ENCODE measurements around the gene PDYN.
A peak's percentile ranks its signal among the peaks of the same experiment; 100 is the strongest.

The PDYN gene

DNA sequence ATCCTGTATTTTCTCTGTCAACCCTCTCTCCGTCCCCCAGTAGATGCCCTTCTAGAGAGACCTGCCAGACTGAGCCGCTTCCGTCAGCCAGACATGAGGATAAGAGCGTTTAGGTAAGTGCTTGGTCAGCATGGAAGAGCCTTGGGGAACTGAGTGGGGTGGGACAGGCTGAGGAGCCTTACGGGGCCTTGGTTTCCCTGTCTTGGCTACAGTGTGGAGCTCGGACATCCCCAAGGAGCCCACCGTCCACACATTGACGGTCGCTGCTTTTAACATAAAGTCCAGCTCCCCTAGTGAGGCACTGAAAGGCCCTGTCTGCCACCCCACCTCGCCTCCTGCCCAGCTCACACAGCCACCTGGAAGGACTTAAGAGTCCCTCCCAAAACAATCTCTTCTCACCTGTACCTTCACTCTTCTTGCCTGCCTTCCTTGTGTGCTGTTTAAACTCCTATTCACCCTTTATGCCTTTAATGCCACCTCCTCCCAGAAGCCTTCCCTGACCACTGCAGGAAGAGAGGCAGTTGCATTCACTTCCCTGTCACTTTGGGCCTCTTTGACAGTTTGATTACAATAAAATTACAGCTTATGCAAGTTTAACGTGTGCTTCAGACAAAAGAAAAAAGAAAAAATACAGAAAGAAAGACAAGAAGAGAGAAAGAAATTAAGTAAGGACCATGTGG is 42.3 kb downstream of the PDYN start:
- DNase-seq (ENCODE audit: low spot score) = no peak

DNA sequence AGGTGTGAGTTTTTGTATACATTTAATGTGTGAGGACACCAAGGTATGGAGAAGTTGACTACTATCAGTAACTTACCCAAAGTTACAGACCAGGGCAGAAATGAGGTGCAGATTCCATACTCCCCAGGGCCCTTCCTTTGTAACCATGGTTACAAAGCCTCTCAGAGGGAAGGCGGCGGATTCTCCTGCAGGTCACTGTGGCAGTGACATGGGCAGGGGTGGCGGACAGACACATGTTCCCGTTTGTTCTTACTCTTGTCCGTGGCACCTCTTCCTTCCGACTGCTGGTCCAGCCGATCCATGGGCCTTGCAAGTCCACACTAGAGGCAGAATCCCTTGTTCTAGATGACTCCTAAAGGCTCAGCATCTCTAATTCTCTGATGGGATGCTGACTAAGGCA is 43.0 kb downstream of the PDYN start:
- DNase-seq (ENCODE audit: low spot score) = no peak

DNA sequence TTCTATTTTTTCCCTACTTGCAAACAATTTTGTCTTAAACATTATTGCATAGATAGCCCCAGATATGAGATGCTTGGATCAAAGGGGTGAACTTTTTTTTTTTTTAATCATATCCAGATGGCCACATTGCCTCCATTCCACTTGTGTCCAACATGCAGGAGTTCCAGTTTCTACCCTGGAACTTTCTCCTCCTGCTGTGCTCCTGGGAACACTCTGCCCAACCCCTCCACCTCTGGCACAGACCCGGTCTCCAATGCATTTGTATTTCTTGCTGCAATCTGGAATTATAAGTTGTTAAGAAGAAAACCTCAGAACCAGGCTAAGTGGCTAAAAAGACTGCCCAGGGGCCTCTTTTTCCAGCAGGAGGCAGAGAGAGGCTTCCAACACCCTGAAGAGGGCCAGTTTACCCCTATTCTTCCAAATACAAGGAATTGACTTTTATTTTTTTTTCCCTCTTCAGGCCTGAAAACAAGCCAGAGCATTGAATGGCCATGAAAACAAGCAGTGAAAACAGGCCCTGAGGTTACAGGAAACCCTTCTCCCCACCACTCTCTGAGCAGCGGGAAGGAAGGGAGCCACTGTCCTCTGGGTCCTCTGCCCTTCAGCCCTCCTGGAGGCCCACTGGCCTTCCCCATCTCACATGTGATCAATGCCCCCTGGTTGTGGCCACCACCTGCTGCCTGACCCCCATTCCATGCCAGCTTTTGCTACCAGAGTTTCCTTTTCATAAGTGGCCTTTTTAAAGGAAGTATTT is 44.3 kb downstream of the PDYN start:
- DNase-seq (ENCODE audit: low spot score) = no peak

DNA sequence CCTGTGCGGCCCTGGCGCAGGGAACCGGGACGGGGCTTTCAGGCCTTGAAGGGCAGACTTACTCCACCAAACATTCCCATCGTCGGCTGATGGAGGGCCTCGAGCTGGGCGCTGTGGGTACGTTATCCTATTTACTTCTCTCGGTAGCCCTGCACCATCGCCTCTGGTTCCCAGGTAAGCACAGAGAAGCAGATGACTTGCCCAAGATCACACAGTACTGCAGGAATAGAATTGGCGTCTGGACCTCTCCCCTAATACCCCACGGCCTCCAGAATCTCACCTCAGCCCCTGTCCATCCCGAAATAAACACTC is 46.4 kb downstream of the PDYN start:
- DNase-seq (ENCODE audit: low spot score) = no peak

DNA sequence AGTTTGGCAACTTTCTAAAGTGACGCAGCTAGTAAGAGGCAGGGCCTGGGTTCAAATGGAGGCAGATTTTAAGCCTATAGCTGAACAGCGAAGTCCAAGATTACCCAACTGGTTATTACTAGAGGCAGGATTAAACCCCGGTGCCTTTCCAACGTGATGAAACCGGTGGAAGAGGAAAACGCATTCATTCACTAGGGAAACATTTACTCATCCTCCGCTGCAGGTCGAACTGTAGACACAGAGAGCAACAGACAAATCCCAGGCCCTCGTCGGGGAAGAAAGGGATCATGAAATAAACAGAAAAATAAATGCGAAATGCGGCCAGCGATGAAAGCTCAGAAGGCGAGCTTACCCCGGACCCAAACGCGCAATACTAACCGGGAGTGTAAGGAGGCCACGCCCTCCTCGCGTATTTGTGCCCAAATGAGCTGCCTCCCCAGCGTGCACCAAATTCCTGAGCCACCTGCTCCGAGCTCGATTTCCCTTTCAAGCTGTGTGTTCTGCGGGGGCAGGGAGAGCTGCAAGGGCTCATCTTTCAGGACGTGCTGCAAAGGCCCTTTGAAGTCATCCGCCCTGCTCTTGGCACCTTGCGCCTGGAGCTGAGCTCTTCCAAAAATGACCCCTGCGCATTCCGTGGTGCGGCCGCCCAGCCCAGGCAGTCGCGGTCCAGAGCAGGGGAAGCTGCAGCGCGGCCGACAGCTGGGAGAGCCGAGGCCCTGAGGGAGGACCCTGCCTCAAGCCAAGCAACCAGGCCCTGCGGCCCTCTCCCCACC is 46.9 kb downstream of the PDYN start:
- DNase-seq (ENCODE audit: low spot score) = no peak

DNA sequence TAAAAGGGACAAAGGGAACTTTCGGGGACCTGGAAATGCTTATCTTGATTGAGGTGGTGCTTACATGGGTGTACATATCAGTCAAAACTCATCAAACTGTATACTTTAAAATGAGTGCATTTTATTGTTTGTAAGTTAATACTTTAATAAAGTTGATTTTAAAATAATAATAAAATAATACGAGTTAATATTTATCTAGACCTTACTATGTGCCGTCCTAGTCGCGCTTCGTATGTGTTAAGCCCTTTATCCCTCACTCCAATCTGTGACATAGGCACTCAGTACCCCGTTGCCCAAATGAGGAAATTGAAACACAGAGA is 47.5 kb downstream of the PDYN start:
- DNase-seq (ENCODE audit: low spot score) = no peak

DNA sequence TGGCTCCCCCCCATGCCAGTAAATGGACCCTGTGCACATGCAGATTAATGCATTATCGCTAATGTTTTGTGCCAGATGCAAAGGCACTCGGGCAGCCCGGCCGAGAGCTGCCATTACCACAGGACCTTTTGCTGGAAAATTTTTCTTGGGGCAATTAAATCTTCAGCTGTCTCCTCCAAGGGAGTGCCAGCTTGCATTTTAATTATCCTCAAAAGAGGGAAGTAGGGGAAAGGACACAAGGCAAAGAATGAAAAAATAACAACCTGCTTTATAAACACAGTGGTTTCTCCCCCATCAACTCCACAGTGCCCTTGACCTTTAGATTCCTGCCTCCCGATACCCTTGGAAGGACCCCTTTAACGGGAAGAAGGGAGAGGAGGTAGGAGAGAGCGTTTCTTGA is 48.2 kb downstream of the PDYN start:
- no peak for DNase-seq (ENCODE audit: low spot score)

DNA sequence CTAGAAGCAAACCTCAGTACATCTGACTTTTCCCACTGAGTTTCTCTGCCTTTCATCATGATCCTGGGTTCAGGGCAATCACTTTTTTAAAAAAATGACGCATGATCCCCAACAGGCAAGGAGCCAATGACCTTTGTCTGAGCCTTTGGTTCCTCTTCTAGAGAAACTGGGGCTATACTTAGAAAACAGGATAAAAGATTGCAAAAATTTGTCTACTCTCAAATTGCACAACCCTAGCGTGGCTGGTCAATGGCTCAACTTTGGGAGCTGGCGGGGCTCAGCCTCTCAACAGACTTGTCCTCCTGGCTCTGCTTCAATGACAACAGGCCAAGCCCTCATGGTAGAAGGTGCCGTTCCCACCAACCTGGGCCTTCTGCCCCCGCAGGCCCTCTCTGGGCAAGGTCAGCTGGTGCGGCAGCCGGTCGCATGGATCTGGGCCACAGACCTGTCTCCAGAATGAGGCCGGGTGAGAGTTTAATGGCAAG is 48.7 kb downstream of the PDYN start:
- DNase-seq (ENCODE audit: low spot score) = peak; percentile 83

DNA sequence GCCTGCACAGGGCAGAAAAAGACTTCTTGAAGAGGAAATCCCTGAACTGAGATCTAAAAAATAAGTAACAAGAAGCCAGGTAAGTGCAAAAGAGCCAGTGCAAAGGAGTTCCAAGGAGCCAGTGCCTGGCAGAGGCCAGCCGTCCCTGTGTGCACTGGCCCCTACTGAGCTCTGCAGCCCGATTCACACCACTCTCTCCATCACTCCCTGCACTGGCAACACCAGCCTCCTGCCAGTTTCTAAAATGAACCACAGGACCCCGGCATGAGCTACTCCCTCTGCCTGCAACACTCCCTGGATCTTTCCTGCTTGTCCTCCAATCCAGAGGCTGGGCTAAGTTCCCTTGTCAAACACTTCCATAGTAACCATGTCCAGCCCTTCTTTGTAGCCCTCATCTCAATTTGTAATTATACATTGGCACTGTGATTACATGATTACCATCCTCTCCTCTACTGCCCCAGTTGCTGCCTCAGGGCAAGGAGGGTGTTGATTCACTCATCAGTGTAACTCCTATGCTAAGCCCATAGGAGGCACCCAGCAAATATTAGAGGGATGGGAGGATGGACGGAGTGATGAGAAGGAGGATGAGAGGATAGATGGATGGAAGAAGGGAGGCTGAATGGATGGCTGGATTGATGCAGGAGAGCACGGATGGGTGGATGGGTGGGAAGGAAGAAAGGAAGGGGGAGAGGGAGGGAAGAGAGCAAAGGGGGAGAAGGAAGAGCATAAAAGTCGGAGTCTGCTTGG is 49.3 kb downstream of the PDYN start:
- no peak for DNase-seq (ENCODE audit: low spot score)

DNA sequence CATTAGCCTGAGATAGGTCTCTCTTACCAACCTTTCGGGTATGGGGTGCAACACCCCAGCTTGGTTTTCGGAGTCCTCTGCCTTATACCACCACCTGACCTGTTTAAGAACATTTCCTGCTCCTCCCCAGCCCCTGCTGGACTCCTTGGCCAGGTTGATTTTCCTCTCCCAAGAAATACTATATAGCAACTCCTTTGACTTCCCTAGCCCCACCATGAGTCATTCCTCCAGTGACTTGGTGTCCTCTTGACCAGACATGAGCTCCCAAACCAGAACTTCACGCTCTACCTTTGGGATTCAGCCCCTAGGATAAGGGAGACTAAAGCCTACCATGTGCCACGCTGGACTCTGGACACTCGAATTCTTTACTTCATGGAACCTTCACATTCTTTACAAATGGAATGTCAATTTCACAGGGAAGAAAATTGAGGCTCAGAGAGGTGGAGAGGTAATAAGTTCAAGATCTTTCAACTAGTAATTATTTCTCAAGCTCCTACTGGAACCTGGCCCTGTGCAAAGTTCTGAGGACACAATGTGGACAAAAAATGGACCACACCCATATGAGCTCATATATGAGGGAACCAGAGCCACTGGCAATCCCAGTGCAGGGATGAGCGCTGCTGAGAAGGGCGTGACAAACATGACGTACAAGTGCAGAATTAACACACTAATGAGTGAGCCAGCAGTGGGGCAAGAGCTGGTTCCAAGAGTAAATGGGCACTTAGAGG is 50.4 kb downstream of the PDYN start:
- no peak for DNase-seq (ENCODE audit: low spot score)

DNA sequence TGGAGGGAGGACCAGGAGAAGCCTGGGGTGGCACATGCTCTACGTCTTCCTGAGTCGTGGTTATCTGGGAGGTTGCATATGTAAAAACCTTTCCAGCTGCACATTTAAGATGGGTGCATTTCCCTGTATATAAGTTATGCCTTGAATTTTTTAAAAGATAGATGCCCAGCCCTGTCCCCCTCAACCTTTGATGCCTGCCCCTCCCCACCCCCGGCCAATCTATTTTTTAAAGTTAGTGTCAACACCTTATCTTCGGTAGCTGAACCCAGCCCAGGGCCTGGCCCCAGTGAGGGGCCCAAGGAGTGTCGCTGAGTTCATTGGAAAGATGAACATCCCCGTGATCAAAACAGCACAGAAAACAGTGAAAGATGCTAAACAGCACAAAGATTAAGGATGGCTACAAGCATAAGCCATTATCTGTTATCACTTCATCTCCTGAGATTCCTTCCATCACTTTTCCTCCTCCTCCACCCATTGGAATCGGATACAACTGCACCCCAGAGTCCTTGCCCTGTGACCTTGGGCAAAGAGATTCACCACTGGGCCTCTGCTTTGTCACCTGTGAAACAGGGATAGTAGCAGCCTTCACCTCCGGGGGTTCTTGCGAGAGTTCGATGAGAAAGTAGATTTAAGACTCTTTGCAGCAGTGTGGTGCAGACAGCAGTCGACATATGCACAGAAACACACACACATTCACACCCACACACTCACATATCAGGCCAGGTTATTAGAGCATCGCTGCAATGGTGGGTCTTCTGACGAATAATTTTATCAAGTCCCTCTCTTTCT is 51.2 kb downstream of the PDYN start:
- DNase-seq (ENCODE audit: low spot score) = no peak

DNA sequence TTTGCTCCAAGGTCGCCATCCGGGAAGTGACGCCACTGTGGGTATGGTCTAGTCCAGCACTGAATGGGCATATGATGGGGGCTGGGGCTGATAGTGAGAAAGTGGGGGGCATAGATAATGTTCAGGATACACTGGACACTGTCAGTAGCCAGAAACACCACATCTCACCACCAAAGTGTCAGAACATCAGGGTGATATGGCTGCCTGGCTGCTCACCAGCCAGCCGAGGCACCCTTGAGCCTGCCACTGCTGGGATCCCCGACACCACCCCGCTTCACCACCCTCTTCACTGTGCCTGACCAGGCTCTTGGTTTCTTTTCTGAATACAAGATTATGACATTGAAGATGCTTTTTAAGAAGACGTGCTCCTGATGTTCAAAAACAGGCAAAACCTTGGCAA is 51.8 kb downstream of the PDYN start:
- no peak for DNase-seq (ENCODE audit: low spot score)

DNA sequence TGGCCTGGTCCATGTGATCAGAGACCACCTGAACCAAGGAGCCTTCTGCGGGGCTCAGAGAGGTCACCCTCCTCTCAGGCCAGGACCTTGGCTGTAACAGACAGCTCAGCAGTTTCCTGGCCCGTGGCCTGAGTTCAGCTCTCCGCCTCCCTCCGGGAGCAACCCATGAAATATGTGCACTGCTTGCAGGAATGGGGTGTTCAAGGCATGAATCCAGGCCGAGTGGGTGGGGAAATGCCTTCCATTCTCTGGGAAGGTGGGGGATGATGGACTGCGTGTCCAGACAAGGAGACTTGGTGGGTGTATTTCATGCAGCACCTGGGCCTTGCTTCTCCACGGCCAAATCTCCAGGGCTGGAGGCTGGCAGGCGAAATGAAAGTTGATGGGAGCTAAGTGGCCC is 52.6 kb downstream of the PDYN start:
- no peak for DNase-seq (ENCODE audit: low spot score)

DNA sequence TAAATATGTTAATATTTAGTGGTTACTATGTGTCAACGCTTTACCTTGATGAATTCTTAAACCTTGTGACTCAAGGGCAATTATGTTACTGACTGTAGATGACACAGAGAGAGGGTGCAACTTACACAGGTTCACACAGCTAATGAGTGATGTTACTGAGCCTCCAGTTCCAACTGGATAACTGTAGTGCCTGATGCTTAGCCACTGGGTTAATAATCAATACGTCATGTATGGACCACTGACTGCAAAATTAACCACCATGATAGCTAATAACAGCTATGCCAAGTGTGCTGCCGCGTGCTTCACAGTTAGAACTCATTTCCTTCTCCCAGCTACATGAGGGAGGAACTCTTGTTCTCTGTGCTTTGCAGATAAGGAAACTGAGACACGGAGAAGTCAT is 53.3 kb downstream of the PDYN start:
- no peak for DNase-seq (ENCODE audit: low spot score)

DNA sequence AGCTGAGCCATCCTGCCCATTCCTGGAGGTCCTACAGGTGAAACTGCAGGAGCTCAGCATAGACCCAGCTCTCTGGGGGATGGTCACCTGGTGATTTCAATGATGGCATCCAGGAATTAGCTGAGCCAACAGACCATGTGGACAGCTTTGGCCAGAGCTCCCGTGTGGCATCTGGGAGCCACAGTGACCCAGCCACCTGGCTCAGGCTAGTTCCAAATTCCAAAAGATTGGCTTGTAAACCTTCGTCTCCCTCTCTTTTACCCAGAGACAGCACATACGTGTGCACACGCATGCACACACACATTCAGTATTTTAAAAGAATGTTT is 54.6 kb downstream of the PDYN start:
- DNase-seq (ENCODE audit: low spot score) = no peak

DNA sequence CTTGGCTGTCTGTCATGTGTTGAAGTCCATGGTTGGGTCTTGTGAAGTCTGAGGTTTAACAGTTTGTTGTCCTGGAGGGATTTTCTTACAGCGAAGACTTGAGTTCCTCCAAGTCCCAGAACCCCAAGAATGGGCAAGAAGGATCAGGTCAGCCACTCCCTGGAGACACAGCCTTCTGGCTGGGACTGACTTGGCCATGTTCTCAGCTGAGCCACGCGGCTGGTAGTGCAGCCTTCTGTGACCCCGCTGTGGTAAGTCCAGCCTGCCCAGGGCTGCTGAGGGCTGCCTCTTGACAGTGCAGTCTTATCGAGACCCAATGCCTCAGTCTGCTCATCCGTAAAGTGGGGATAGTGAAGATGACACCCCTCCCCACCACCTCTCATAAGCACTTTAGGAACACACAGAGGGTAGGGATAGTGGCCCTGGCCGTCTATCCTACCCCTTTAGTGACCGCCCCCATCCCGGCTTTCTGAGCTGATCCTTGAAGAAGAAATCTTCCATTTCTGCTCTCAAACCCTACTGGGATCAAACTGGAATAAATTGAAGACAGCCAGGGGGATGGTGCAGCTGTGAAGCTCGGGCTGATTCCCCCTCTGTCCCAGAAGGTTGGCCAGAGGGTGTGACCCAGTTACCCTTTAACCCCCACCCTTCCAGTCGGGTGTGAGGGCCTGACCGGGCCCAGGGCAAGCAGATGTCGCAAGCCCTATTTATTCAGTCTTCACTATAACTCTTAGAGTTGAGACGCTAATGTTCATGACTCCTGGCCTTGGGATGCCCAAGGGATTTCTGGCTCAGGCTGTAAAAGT is 55.2 kb downstream of the PDYN start:
- DNase-seq (ENCODE audit: low spot score) = no peak

DNA sequence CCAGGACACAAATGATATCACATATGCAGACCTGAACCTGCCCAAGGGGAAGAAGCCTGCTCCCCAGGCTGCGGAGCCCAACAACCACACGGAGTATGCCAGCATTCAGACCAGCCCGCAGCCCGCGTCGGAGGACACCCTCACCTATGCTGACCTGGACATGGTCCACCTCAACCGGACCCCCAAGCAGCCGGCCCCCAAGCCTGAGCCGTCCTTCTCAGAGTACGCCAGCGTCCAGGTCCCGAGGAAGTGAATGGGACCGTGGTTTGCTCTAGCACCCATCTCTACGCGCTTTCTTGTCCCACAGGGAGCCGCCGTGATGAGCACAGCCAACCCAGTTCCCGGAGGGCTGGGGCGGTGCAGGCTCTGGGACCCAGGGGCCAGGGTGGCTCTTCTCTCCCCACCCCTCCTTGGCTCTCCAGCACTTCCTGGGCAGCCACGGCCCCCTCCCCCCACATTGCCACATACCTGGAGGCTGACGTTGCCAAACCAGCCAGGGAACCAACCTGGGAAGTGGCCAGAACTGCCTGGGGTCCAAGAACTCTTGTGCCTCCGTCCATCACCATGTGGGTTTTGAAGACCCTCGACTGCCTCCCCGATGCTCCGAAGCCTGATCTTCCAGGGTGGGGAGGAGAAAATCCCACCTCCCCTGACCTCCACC is 56.4 kb downstream of the PDYN start:
- DNase-seq (ENCODE audit: low spot score) = no peak

DNA sequence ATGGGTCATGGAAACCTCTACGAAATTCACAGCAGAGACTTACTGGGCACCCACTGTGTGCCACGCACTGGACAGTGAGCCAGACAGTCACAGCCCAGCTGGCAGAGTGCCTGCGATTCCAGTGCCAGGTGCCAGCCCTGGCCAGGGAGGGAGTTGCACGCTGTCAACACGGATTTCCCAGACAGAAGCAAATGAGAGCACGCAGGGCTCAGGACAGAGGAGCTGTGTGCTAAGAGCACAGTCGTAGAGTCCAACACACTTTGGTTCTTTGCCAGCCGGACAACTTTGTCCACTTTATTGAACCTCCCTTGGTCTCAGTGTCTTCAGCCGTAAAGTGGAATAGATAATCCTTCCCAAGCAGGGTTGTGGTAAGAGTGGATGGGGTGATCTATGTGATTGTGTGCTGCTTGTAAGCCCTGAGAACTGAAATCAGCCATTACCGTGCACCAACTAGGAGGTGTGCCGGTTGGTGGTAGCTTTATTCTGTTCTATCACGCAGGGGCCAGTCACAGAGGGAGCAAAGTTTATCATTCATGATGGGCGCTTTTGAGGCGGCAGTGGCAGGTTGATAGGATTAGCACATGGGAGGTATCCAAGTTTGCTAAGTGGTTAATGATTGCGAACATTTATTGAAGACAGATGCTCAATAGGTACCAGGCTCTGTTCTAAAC is 58.0 kb downstream of the PDYN start:
- peak; percentile 92 for DNase-seq (ENCODE audit: low spot score)

All from Ammon's horn (tissue), 1 donor.